GM13977 (cell line): ENCODE data around the gene KIAA0232.

ENCODE experiments used
- DNase-seq: peaks from one replicate; pipeline ENCODE4 v3.0.0; 2012; ENCODE audit warnings: low spot score
- in situ Hi-C: fragments of 300-500 bp; cut with MboI; formaldehyde crosslinking; loops from one replicate; pipeline ENCODE4 v1.12.0; 2022; ENCODE audit warnings: low sequenced_read_pairs, low pct_unique_long_range_greater_than_20kb, mixed read lengths, inconsistent platforms; ENCODE audit not compliant: unreplicated experiment
- TF ChIP-seq, protein P1 (sequence below): IDR thresholded peaks from 2 replicates; pipeline ENCODE4 v1.5.1; 2012; ENCODE audit warnings: mild to moderate bottlenecking, control low read depth; ENCODE audit not compliant: insufficient read depth; ENCODE audit errors: extremely low read depth, missing control alignments

The KIAA0232 gene

DNA sequence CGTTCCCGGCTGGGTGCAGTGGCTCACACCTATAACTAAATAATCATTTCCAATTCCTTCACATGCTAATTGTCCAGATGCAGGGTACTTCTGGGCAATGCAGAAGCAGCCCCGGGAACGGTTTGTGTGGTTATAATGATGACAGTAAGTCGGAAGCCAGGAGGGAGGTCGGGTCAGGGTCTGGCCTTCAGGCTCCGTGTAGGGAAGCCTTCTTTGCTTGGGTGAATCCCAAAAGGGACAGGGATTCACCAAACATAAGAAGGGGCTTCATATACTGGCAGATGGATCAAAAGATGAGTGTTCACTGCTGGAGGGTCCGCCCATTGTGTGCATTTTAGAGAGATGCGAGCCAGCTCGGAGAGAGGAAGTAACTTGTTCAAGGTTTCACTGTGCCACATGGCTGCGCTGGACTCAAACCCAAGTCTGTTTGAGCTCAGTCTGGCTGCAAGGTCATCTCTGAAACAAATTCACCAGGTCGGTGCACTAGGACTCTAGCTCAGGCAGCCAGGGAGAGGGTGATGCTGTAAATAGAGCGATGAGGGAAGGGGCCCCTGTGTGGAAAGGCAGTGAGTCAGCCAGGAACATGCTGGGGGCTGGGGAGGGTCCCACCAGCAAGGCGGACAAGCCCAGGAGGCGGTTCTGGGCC is 4.8 kb upstream of the KIAA0232 start:
- TF ChIP-seq, protein P1, sequence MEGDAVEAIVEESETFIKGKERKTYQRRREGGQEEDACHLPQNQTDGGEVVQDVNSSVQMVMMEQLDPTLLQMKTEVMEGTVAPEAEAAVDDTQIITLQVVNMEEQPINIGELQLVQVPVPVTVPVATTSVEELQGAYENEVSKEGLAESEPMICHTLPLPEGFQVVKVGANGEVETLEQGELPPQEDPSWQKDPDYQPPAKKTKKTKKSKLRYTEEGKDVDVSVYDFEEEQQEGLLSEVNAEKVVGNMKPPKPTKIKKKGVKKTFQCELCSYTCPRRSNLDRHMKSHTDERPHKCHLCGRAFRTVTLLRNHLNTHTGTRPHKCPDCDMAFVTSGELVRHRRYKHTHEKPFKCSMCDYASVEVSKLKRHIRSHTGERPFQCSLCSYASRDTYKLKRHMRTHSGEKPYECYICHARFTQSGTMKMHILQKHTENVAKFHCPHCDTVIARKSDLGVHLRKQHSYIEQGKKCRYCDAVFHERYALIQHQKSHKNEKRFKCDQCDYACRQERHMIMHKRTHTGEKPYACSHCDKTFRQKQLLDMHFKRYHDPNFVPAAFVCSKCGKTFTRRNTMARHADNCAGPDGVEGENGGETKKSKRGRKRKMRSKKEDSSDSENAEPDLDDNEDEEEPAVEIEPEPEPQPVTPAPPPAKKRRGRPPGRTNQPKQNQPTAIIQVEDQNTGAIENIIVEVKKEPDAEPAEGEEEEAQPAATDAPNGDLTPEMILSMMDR, result peak; percentile 35
- in situ Hi-C loops, result no loop called here
- no peak for DNase-seq

DNA sequence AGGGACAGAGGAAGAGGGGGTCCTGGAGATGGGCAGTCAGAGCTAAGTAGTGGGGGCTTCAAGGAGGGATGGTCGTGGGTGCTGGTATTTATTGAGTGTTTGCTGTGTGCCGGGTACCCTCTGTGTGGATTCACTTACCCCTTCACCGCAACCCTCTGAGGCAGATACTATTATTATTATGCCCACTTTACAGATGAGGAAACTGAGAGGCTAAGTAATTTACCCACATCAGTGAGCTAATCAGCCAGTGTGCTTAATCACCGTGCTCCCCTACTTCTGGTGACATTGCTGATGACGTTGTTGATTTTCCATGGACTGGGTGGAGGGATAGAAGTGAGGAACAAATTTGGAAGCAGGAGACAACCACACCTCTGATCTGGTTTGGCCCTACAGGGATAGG is 4.1 kb upstream of the KIAA0232 start:
- no peak for DNase-seq
- TF ChIP-seq, protein P1, result no peak
- in situ Hi-C loops, result no loop called here

DNA sequence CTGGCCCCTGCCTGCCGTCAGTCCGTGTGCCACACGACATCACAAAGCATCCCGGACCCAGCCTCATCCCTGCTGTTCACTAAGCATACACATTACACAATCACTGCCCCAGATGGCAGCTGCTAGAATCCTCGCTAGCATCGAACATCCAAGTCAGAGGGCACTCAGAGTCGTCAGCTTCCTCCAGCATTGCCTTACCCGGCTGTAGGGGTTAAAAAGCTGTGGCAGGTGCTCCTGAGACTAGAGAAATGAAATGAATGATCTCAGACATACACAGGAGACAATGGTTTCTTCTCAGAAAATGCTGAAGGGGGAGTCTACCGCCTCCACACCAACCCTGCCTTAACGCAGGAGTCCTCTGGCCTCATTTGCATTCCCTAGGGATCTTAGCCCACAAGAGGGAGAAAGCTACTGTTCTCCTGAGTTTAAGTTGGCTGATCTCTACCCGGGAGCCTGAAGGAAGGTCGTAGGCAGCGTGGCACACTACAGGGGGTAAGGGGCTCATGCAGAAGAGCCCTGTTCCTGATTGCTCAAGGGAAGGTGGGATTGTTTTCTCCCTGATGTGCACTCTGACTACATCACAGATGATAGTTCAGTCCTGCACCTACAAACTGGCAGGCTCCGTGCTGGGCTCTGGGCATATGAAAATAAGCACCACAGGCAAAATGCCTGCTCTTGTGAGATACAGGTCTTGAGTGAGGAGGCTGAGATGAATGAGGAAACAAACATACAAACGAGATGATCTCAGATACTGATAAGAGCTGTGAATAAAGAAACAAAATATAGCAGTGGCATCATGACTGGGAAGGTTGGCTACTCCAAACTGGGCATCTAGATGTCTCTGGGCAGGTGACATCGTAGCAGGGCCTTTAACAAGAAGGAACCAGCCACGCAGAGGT is 2.6 kb upstream of the KIAA0232 start:
- DNase-seq, result no peak
- TF ChIP-seq, protein P1, result no peak
- in situ Hi-C loops, result no loop called here

DNA sequence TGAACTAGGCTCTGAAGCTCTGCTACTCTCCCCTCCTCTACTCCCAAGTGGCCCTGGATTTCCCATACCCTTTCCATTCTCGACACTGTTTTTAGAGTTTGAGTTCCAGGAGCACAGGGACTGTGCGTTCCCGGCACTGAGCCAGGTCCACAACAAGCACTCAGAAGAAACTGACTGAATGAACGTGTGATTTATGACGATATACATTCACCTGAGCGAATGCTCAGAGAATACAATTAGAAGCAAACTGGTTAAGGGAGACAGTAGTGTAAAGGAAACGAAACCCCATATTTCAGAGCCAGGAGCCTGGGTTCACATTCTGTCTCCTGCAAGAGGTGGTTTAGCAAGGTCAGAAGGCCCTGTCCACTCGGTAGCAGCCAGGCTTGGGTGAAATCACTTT is 1.4 kb upstream of the KIAA0232 start:
- no peak for DNase-seq
- in situ Hi-C loops, result no loop called here
- TF ChIP-seq, protein P1, result no peak

DNA sequence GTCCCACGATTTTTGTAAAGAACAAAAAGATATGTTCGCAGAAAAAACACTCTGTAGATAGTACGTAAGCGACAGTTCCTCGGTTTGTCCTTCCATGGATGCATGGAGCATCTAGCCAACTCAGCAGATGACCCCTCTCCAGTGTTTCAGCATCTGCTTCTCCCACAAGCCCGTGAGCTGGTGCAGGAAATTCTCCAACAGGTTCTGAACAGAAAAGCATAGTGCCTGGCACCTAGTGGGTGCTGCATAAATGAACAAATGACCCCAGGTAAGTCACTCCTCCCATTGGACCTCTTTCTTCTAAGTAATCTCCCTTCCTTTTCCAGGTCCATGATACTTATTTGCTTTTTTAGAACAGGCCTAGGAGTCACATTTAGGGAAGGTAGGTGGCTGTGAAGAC is 966 bp upstream of the KIAA0232 start:
- TF ChIP-seq, protein P1, result no peak
- DNase-seq, result no peak
- in situ Hi-C loops, result no loop called here

DNA sequence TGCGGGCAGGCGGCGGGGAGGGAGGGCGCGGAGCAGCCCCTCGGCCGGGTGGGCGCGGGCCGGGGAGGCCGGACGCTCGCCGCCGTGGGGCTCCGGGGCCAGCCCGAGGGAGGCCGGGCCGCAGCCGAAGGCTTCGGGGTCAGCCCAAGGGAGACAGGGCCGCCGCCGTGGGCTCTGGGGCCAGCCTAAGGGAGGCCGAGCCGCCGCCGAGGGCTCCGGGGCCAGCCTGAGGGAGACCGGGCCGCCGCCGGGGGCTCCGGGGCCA is 251 bp downstream of the KIAA0232 start:
- TF ChIP-seq, protein P1, result no peak
- in situ Hi-C loops, result no loop called here

More for the DNA sequence above, 251 bp downstream of the KIAA0232 start:
- no peak for DNase-seq
